Measurements from ENCODE around the gene OR1F1.
"Not testable (repeated sequence)": the region's sequence is repeated elsewhere in the genome, so short reads cannot be mapped to it uniquely, and the experiment has no call there.

OR1F1 gene

GRCh38 chr16:3187798-3188674 is at the start of gene OR1F1:
TSS of gene OR1F1 (plus strand) at chr16:3188204.
- no peak for DNase-seq (ENCODE audit: low read depth in 2 of 2)

DNA sequence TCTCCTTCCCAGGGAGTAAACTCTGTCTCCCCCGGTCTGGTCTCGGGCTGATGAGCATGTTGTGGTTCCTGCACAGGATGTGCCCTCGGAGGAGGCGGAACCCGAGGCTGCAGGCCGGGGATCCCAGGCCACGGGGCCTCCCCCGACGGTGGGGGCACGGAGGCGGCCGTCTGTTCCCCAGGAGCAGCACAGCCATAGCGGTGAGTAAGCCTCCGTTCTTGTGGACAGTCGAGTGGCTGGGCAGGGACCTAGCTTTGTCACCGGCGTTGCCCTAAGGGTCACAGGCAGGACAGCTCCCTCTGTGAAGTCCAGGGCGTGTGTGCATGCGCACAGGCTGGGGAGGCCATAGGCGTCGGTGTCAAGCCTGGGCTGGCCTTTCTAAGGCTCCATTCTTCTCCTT is 49.7 kb upstream of the OR1F1 start:
- DNase-seq (ENCODE audit: low read depth in 2 of 2), result no peak

DNA sequence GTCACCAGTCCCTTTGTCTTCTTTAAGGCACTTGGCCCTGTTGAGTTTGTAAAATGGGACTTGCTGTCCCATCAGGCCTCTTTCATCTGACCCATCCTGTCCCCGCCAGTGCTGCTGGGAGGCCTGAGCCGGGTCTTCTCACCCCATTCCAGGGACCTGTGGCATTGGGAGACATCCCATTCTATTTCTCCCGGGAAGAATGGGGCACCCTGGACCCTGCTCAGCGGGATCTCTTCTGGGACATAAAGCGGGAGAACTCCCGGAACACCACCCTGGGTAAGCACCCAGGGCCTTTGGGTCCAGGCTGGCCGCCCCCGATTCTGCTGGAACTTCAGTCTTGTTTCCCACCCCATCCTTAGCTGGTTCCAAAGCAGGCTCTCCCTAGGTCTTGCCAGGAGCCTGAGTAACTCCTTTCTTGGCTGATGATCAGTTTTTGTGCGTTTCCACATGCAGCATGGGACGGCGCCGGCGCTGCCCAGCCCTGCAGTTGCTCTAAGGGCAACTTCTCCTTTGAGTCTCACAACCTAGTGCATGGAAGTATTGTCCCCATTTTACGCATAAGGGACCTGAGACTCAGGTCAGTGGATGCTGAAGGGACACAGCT is 49.1 kb upstream of the OR1F1 start:
- DNase-seq (ENCODE audit: low read depth in 2 of 2), result no peak

GRCh38 chr16:3139561-3139960 is 48.4 kb upstream of the OR1F1 start:
- not testable (repeated sequence) for DNase-seq (ENCODE audit: low read depth in 2 of 2)

- DNase-seq (ENCODE audit: low read depth in 2 of 2), result no peak
These were observed 47.2 kb upstream of the OR1F1 start for GRCh38 chr16:3140603-3141427.

- no peak for DNase-seq (ENCODE audit: low read depth in 2 of 2)
These were observed 46.2 kb upstream of the OR1F1 start for GRCh38 chr16:3141781-3142311.

DNA sequence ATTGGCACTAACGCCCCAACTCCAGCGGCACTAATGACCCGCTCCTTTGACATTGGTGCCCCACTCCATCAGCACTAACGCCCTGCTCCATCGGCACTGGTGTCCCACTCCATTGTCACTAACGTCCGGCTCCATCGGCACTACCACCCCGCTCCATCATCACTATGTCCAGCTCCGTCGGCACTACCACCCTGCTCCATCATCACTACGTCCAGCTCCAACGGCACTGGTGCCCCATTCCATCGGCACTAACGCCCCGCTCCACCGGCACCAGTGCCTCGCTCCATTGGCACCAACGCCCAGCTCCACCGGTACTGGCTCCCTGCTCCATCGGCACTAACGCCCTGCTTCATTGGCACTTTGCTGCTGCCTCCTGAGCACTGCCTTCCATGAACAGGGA is 45.7 kb upstream of the OR1F1 start:
- no peak for DNase-seq (ENCODE audit: low read depth in 2 of 2)

- DNase-seq (ENCODE audit: low read depth in 2 of 2), result no peak
These were observed 45.2 kb upstream of the OR1F1 start for GRCh38 chr16:3142770-3143169.

GRCh38 chr16:3143189-3143588 is 44.8 kb upstream of the OR1F1 start:
- DNase-seq (ENCODE audit: low read depth in 2 of 2), result no peak

DNA sequence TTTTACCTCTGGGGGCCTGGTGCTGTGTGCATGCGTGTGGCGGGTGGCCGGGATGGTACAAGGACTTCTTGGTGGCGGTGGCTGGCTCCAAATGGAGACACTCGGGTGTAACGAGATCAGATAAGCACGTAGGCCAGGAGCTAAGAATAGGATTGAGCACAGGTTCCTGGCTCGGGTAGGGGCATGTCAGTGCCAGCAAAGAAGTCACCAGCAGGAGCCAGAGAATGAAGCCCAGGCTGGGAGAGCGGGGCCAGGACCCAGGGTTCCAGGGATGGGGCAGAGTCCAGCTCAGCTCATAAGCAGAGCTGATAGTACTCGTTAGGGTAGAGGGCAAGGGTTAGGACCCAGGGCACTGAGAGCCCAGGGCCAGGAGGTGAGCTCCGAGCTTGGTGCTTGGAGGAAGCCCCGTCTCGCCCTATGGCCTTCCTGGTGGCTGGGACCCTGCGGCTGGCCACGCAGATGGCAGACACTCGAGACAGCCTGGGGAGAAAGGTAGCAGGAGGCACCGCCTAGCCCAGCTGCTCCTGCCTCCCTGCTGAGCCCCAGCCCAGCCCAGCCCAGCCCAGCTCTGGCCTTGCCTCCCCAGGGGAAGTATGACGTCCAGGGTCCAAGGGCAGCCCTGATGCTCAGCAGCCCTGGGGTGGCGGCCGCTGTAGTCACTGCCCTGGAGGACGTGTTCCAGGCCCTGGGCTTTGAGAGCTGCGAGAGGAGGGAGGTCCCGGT is 44.2 kb upstream of the OR1F1 start:
- no peak for DNase-seq (ENCODE audit: low read depth in 2 of 2)

GRCh38 chr16:3144321-3144983 is 43.6 kb upstream of the OR1F1 start:
- no peak for DNase-seq (ENCODE audit: low read depth in 2 of 2)

- no peak for DNase-seq (ENCODE audit: low read depth in 2 of 2)
These were observed 42.9 kb upstream of the OR1F1 start for GRCh38 chr16:3145151-3145550.

DNA sequence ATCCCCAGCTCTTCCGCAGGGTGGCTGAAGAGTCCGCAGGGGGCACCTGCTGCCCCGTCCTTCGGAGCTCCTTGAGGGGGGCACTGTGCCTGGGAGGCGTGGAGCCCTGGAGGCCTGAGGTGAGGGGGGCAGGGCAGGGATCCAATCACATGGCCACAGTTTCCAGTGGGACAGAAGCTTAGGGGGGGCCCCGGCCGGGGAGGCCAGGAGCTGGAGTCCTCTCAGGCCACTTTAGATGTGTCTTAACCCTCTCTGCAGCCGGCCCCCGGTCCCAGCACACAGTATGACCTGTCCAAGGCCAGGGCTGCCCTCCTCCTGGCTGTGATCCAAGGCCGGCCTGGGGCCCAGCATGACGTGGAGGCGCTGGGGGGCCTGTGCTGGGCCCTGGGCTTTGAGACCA is 42.3 kb upstream of the OR1F1 start:
- DNase-seq (ENCODE audit: low read depth in 2 of 2), result no peak

- no peak for DNase-seq (ENCODE audit: low read depth in 2 of 2)
These were observed 40.8 kb upstream of the OR1F1 start for GRCh38 chr16:3147046-3147756.

- DNase-seq (ENCODE audit: low read depth in 2 of 2), result no peak
These were observed 40.3 kb upstream of the OR1F1 start for GRCh38 chr16:3147757-3148104.

- no peak for DNase-seq (ENCODE audit: low read depth in 2 of 2)
These were observed 39.5 kb upstream of the OR1F1 start for GRCh38 chr16:3148256-3149192.

- no peak for DNase-seq (ENCODE audit: low read depth in 2 of 2)
These were observed 38.8 kb upstream of the OR1F1 start for GRCh38 chr16:3149193-3149530.

DNA sequence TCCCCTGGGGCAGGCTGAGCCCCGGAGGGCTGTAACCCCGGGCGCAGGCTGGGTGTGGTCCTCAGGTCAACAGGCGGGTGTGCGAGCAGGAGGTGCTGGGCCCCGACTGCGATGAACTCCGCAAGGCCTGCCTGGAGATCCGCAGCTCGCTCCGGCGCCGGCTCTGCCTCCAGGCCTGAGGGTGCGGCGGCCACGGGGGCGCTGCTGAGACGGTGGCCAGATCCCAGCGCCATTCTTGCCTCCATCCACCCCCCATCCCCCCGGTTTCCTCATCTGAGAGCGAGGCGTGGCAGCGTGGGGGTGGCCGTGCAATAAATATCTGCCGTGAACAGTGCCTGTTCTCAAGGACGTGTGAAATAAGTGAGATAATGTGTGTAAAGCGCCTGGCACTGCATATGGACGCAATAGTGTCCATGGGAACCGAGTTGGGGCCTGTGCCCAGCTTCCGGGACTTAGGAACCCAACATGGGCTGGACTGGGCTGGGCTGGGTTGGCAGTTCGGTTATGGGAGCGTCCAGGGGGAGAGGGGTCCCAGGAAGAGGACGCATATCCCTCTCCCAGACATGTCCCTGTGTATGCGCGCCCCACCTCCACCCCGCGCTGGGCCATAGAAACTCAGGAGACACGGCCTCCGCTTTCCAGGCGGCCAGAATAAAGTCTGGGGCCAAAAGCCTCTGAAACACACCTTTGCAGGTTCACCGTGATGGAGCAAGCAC is 38.2 kb upstream of the OR1F1 start:
- DNase-seq (ENCODE audit: low read depth in 2 of 2), result no peak

Measured in fibroblast of skin of left quadriceps (primary cell).